Muscle of arm (tissue), 14 donors: ENCODE data around the gene KDM5D. TPM values are rescaled to one million over a fixed set of nuclear protein-coding genes. Genes with fewer than 3 reads are reported as not detected.

ENCODE experiments used
- DNase-seq: peaks from one replicate; pipeline ENCODE4 v3.0.0-alpha.2; 2013
- long read RNA-seq, 11 donors: transcript quantifications; one replicate each; lab custom pipeline, GENCODE V29; 2026
- polyA plus RNA-seq, 12 donors: library from polyadenylated mRNA; unstranded; fragments of 120-200 nt; gene quantifications; one replicate each; pipeline ENCODE4 v1.2.1, GENCODE V29; 2013; ENCODE audit not compliant: insufficient read length in 12 of 12

Gene KDM5D
- 10 to 100 TPM in 7 of 12 donors, under 1 TPM in 4, not detected in 1; 0.07 to 51.4 (median 30.7) TPM for polyA plus RNA-seq
- long read RNA-seq, donor 1, result 0 reads
- long read RNA-seq, donor 2, result 0 reads
- long read RNA-seq, donor 3, result 0 reads
- long read RNA-seq, donor 4, result 0 reads
- long read RNA-seq, donor 5, result 0 reads
- long read RNA-seq, donor 6, result 0 reads
- long read RNA-seq, donor 7, result 0 reads
- long read RNA-seq, donor 8, result 0 reads
- long read RNA-seq, donor 9, result 0 reads
- long read RNA-seq, donor 10, result 0 reads
- long read RNA-seq, donor 11, result 0 reads

DNA sequence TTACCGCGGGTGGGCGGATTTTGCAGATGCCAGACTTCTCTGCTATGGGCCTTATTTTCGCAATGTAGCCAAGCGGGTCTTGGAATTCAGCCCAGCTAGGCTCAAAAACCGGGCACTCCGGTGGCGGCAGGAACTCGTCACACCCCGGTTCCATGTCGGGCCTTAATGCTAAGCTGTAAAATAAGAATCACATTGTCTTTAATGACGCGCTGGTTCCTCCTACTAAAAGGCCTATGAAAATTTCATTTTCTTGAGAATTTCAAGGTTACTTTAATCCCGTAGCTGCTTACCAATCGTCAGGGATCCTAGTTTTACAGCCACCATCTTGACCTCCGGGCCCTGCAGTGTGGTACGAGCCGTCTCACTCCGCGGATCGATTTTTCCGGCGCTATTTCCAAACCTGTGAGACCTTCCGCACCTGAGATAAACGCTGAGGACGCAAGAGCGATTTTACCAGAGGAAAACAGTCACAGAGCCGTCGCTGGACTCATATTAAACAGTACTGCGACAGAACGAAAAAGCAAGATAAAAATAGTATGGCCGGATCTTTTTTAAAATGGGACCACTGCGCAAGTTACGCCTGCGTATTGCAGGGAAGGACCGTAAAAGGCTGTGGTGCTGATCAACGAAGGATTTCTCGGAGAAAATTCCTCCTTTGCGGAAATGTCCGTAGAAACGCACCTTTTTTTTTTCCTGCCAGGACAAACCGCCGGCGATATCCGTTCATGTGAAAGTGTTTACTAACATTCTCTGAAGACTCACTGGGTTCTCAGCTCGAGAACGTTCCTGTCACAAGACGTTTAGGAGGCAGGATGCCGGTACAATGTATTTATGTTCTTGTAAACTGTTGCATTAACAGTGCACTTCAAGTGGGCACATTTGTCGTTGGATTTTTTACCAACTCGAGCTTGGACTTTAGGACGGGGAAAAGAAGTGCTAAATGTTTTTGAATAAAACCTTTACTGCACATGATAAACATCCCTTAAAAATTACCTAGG is at the start of gene KDM5D:
TSS of gene KDM5D (minus strand) at position 346 of the 998 bp plus-strand sequence. CDS start at position 154, 192 bp downstream.
- DNase-seq, result no peak

DNA sequence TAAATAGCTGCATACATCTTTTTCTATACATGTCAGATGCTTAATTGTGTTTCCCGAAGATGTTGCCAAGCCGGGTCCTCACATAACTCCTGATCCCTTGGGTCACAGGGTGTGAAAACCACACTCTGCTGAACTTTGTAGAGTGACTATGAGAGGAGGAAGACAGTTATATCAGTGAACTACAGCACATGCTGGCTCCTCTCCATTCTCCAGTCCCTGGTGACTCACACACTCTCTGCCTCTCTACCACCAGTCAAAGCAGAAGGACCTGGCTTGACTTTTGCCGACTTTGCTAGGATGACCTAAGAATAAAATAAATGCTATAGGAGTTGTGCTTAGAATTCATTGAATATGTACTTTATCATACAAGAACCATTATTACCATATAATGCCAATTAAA is 23.8 kb upstream of the KDM5D start:
- no peak for DNase-seq

DNA sequence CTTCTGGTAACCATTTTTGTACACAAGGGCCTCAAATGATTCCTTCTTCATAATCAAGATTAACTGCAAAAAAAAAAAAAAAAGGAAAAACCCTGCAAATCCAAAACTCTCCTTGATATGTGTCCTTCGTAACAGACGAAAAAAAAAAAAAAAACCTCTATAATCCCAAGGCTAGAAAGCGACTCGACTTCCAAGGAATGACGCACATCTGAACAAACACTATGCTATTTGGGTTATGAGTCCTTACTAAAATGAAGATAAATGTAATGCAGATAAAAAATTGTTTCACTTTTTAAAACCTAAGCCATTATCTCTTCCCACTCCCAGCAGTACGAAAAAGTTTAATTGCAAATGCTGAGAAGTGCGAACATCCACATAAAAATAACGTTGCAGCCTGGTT is 1.2 kb downstream of the KDM5D start:
- DNase-seq, result no peak

DNA sequence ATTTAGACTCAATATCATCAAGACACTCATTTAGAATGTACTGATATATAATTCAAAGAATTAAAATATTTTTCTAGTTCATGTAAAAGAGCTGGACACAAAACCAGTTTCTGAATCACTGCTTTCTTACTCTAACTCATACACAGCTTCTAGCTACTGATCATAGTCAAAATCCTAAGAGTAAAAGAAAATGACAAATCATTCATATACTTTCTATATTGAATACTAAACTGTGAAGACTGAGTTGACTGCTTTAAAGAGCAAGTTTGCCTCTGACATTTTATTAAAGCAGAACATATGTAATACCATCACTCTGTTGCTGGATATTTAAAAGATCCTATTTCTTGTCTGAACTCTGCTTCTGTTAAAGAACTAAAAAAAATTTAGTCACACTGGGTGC is 2.4 kb downstream of the KDM5D start:
- no peak for DNase-seq

DNA sequence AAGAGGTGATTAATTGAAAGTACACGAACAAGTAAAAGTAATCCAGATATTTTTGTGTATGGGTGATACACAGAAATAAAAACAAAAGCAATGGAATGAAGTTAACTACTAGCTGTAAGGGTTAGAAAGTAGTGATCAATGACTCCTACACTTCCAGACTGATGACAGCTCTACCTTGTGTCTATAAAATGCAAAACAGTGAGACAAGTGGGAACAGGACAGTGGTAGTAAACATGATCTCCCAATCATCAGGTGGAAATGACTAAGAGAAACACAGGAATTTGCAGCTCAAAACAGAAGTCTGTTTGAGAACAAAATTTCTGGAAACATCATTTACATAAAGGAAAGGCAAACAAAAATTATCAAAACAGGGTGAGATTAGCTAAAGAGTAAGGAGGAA is 10.1 kb downstream of the KDM5D start:
- no peak for DNase-seq

DNA sequence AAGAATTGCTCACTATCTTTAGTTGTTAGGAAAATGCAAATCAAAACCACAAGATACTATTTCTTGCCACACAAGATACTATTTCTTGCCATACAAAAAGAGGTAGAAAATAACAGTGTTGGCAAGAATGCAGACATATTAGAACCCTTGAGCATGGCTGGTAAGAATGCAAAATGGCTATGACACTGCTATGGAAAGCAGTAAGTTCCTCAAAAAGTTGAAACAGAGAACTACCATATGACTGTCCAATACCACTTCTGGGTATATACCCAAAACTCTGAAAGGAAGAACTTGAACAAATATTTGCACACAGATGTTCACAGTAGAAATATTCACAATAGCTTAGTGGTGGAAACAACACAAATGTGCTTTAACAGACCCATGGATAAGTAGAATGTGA is 26.6 kb downstream of the KDM5D start:
- no peak for DNase-seq

DNA sequence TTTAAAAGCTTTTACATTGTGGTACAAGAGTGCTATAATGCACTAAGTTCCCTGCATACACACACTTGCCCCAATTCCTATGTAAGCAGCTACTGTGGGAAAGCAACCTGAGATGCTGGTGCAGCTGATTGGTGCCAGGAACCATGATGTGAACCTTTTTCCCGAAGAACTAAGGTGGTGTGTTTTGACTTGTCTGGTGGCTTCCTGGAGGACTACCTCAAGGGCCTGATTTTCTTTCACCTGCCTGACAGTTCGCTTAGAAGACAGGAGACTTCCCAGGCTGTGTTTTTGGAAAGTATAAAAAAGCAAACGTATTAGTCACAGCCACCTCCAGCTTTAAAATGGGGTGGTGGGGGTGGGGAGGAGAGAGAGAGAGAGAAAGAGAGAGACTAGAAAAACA is 27.4 kb downstream of the KDM5D start:
- no peak for DNase-seq

DNA sequence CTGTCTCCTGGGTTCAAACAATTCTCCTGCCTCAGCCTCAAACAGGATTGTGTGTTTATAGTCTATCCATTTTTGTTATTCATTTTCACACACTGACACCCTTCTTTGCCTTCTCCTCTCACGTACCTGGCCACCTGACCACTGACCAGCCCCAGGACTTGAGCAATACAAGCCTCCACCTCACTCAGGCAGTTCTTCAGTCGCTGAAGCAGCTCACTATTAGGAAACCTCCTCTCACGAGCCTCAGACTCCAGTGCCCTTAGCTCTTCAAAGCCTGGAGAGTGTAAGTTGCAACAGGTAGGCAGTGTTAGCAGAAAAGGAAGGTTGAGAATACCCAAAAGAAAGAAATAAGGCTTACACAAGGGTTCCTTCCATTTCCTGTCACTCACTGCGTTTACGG is 29.3 kb downstream of the KDM5D start:
- no peak for DNase-seq

DNA sequence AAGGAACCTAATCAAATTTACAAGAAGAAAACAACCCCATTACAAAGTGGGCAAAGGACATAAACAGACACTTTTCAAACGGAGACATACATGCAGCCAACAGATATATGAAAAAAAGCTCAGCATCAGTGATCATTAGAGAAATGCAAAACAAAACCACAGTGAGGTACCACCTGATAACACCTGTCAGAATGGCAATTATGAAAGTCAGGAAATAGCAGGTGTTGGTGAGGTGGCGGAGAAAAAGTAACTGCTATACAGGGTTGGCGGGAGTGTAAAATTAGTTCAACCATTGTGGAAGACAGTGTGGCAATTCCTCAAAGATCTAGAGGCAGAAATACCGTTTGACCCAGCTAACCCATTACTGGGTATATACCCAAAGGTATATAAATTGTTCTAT is 31.1 kb downstream of the KDM5D start:
- DNase-seq, result no peak

DNA sequence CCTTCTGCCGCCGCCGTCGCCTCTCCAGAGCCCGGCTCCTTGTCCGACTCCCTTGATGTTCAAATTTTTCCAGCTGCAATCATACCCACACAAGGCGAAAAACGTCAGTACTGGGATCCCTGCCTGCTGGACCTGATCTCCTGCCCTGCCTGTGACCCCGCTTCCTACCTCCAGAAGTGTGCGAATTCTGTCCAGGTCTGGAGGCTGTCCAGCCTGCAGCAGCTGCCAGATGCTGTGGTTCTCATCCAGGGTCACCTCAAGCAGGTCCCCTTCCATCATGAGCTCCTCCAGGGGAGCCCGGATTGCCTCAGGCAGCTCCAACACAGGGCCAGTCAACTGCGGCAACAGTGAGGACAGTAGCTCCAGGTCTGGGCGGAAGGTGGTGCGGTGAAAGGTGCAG is 38.3 kb downstream of the KDM5D start:
- DNase-seq, result no peak

DNA sequence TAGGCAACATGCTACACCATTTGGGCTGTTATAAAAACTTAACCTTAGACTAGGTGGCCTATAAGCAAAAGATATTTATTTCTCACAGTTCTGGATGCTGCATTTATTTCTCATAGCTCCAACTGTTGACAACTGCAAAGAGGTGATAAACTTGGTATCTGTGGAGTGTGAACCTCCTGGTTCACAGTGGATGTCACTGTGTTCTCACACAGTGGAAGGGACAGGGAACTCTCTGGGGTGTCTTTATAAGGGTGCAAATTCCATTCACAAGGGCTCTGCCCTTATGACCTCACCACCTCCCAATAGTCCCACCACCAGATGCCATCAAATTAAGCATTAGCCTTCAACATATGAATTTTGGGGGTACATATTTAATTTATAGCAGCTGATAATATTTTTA is 46.0 kb downstream of the KDM5D start:
- no peak for DNase-seq

DNA sequence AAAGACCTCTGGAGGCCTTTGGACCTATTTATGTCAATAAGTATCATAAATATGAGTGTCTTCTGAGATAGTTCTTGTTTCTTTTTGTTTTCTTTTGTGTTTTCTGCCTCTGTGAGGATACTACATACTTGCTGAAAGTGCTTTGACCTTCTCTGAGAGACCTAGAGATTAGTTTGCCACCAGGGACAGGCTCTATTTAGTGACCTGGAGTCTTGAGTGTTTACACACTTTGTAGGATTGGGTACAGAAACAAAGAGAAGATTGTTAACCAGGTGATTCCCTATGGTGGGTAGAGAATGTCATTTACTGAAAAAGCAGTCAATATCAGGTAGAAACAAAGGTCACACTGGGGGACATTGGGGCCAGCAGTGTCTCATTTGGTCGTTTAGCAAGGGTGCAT is 63.7 kb downstream of the KDM5D start:
- no peak for DNase-seq
